Breast epithelium (tissue), 3 donors: ENCODE results near the gene FOLR1.

Experiments used
- POLR2A ChIP-seq: fragments of 450-650 bp; IDR thresholded peaks from one replicate; pipeline ENCODE4 v1.6.1; 2016; ENCODE audit warnings: antibody characterized with exemption, mild to moderate bottlenecking, moderate library complexity
- TF ChIP-seq, protein P1 (sequence below), 3 donors: fragments of 450-650 bp; IDR thresholded peaks; one replicate each; pipeline ENCODE4 v1.5.1; 2016 to 2017; ENCODE audit warnings: antibody characterized with exemption in 3 of 3, mild to moderate bottlenecking in 3 of 3, moderate library complexity in 3 of 3

DNA sequence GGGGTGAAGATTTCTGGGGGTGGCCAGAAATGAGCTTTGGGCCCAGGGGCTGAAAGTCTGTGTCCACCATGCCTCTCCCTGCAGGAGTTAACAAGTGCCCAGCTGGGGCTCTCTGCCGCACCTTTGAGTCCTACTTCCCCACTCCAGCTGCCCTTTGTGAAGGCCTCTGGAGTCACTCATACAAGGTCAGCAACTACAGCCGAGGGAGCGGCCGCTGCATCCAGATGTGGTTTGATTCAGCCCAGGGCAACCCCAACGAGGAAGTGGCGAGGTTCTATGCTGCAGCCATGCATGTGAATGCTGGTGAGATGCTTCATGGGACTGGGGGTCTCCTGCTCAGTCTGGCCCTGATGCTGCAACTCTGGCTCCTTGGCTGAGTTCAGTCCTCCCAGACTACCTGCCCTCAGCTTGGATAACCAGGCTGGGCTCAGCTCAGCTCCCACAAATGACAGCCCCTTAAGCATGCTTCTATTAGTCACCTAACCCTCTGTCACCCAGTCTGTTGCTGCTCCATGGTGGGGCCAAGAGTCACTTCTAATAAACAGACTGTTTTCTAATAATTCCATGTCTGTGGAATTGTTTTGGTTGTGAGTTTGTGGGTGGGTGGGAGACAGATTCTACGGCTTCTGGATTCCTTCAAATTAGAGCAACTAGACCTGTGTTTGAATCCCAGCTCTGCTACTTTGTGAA lies 29.6 kb downstream of the FOLR1 start:
- TF ChIP-seq, protein P1, sequence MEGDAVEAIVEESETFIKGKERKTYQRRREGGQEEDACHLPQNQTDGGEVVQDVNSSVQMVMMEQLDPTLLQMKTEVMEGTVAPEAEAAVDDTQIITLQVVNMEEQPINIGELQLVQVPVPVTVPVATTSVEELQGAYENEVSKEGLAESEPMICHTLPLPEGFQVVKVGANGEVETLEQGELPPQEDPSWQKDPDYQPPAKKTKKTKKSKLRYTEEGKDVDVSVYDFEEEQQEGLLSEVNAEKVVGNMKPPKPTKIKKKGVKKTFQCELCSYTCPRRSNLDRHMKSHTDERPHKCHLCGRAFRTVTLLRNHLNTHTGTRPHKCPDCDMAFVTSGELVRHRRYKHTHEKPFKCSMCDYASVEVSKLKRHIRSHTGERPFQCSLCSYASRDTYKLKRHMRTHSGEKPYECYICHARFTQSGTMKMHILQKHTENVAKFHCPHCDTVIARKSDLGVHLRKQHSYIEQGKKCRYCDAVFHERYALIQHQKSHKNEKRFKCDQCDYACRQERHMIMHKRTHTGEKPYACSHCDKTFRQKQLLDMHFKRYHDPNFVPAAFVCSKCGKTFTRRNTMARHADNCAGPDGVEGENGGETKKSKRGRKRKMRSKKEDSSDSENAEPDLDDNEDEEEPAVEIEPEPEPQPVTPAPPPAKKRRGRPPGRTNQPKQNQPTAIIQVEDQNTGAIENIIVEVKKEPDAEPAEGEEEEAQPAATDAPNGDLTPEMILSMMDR (IDR thresholded peaks at IDR 0.05) = no peak
- TF ChIP-seq POLR2A = no peak
